NCI-H524 (cell line): Measurements from ENCODE around the gene RAB8B.

Experiments
- DNase-seq, 2 experiments: peaks; one replicate each; lab custom pipeline; 2025; lab: John Stamatoyannopoulos, UW

RAB8B gene

DNA sequence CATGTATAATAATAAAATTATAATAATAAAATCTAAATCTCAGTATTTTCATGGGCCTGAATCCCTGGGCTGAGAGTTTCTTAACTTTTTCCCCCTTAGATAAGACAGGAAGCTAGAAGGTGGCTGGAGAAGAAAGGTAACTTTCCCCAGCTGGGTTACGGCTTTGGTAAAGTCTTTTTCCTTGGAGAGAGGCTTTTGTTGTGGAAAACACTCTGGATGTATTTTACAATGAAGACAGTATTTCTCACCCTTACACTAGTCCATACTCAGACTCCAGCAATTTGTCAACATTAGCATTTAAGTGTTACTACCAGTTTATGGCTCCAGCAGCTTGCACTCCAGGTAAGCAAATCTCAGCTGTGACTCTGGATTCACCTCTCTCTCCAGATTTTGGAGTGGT lies 122.9 kb downstream of the RAB8B start:
- no peak for DNase-seq

DNA sequence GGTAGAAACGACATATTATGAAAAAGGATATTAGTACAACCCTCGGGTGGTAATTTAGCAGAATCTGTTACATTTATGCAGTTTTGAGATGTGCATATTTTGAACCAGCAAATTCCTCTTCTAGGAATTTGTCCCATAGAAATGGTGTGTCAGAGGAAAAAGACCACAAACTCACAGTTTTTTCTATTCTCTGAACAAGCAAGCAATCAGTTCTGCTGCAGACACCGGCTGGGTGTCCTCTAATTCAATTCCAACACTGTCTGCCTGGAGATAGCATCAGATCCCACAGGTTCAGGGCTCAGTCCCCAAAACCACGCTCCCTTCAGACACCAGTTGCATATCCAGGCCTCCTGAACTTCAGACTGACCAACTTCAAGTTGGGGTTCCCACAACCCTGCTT lies 124.4 kb downstream of the RAB8B start:
- no peak for DNase-seq

DNA sequence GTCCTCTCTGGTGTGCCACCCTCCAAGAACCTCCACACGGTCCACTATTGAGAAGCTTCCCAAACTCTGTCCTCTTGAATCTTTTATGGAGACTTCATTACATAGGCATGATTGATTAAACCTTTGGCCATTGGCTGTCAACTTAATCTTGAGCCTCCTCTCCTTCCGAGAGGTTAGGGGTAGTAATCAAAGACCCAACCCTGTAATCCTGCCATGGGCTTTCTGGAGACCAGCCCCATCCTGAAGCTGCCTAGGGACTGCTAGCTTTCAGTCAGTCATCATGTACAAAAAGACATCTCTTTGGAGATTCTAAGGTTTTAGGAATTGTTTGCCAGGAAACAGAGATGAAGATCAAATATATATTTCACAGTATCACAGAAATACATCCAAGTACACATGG lies 125.0 kb downstream of the RAB8B start:
- DNase-seq, result no peak
